SK-N-MC (cell line): ENCODE results near the gene ATP1A1.

Source experiments
- EZH2 ChIP-seq: fragments of 200-600 bp; sonication (generic); IDR thresholded peaks from one replicate; pipeline ENCODE4 v1.6.1; 2017; ENCODE audit warnings: antibody characterized with exemption
- POLR2AphosphoS5 ChIP-seq: IDR thresholded peaks from 2 replicates; pipeline ENCODE4 v1.6.1; 2012; ENCODE audit warnings: mild to moderate bottlenecking, low read depth, low read length, borderline replicate concordance

GRCh38 chr1:116432655-116433265, 59.7 kb downstream of the ATP1A1 start:
- no peak for TF ChIP-seq EZH2
- no peak for TF ChIP-seq POLR2AphosphoS5
